DMS153 (cell line): ENCODE data around the gene TSEN34.
"Not testable (repeated sequence)": the region's sequence is repeated elsewhere in the genome, so short reads cannot be mapped to it uniquely, and the experiment has no call there.

Source experiments
- DNase-seq: peaks from one replicate; lab custom pipeline; 2025; lab: John Stamatoyannopoulos, UW

Gene TSEN34

GRCh38 chr19:54188215-54188871 is 2.8 kb upstream of the TSEN34 start:
- no peak for DNase-seq

GRCh38 chr19:54189145-54189734 is 1.9 kb upstream of the TSEN34 start, which contains the start of gene MBOAT7:
Gene MBOAT7, minus strand, starts transcription at chr19:54189580. Its CDS starts 1,072 bp downstream, at chr19:54188508.
- DNase-seq = peak; percentile 67

DNA sequence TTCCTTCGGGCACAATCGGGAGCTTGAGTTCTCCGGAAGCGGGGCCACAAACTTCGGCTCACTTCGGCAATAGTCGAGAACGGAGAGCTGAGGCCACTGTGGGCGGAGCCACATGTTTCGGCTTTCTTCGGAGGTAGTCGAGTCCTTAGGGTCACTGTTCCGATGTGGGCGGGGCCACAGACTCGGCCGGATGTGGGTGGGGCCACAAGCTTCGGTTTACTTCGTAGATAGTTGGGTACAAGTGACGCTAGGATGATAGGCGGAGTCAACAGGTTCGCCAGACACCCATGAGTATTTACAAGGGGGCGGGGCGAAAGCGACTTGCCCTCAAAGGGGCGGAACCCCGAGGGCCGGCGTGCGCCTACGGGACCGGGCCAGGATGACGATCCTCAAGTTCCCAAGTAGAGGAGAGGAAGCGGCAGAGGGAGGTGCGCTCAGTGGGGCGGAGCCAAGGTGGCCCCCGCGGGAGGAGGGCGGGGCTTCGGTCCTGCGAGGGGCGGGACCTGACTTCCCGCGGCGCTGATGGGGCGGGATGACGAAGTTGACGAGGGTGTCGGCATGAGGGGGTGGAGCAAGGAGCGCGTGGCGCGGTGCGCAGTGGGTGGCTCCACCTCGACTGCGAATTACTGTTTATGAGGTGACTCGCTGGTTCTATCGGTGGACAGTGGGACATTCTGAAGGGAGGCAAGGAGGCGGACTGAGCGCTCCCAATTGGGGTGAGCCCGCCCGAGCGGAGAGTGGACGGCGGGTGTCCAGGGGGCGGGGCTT is 1.2 kb upstream of the TSEN34 start:
- peak; percentile 100 for DNase-seq

DNA sequence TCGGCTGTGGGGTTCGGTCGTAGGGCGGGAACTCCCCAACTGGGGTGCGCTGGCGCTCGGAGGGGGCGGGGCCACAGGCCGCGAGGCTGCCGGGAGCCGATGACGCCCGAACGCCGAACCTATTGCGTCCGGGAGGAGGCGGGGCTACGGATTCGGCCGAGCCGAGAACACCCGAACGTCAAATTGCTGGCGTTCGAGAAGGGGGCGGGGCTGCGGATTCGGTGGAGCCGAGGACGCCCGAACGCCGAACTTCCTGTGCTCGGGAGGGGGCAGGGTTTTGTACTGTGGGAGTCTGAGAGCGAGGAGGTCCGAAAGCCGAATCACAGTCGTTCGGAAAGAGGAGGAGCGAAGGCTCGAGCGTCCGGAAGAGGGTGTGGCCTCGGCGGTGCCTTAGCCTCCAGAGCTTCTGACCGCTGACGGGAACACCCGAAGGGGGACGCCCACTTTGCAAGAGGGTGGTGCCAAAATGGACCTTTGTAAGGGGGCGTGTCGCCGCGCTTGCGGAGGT is 551 bp upstream of the TSEN34 start:
- DNase-seq = peak; percentile 98

DNA sequence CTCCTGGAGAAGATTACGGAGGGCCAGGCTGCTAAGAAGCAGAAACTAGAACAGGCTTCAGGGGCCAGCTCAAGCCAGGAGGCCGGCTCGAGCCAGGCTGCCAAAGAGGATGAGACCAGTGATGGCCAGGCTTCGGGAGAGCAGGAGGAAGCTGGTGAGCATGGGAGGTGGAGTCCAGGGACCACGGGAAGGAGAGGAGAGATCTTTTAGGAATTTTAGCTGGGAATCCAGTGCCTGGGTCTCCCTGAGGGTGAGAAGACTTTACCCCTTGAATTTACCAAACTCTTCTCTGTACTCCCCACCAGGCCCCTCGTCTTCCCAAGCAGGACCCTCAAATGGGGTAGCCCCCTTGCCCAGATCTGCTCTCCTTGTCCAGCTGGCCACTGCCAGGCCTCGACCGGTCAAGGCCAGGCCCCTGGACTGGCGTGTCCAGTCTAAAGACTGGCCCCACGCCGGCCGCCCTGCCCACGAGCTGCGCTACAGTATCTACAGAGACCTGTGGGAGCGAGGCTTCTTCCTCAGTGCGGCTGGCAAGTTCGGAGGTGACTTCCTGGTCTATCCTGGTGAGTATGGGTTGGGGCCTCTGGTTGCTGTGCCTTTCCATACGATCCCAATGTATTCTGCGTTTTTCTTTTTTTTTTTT is 824 bp downstream of the TSEN34 start:
- no peak for DNase-seq

DNA sequence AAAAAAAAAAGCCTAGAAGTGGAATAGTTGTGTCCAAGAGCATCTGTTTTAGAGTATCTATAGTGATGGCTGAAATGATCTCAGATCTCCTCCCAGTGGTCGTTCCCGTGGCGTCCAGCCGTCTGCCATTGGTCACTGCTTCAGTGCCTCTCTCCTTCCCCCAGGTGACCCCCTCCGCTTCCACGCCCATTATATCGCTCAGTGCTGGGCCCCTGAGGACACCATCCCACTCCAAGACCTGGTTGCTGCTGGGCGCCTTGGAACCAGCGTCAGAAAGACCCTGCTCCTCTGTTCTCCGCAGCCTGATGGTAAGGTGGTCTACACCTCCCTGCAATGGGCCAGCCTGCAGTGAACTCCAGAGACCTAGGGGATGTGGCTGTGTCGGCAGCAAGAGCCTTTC is 1.9 kb downstream of the TSEN34 start:
- DNase-seq = no peak

GRCh38 chr19:54194463-54194862 is 3.4 kb downstream of the TSEN34 start:
- not testable (repeated sequence) for DNase-seq

GRCh38 chr19:54196536-54196935 is 5.4 kb downstream of the TSEN34 start:
- no peak for DNase-seq

- no peak for DNase-seq
Observed at GRCh38 chr19:54197121-54197520, 6.0 kb downstream of the TSEN34 start.

DNA sequence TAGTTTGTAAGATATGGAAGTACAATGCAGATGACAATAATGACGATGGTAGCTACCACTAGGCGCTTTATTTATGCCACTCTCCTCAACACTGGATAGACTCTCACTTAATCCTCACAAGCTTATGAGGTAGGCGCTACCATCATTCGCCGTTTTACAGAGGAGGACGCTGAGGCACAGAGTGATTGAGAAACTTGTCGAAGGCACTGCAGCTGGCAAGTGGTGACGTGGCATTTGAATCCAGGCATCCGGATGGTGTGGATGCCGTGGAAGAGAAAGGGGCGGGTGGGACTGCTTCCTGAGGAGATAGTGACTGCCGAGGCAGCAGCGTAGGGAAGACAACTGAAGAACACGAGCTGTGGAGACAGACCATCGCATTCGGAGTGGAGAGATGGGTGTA is 8.3 kb downstream of the TSEN34 start:
- DNase-seq = no peak

DNA sequence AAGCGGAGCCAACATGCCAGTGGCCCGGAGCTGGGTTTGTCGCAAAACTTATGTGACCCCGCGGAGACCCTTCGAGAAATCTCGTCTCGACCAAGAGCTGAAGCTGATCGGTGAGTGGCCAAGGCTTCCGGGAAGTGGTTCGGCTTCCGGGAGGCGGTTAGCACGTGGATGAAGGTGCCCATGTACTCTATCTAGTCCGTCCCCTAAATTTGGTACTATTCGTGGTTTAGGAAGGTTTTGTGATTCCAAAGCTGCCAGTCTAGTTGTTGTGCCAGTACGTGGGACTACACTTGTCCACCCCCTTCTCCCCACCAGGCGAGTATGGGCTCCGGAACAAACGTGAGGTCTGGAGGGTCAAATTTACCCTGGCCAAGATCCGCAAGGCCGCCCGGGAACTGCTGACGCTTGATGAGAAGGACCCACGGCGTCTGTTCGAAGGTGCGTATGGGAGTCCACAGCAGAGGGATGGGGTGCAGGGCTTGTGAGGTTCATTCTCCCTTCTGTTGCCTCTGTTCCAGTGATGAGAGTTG is 10.1 kb downstream of the TSEN34 start:
- DNase-seq = no peak

DNA sequence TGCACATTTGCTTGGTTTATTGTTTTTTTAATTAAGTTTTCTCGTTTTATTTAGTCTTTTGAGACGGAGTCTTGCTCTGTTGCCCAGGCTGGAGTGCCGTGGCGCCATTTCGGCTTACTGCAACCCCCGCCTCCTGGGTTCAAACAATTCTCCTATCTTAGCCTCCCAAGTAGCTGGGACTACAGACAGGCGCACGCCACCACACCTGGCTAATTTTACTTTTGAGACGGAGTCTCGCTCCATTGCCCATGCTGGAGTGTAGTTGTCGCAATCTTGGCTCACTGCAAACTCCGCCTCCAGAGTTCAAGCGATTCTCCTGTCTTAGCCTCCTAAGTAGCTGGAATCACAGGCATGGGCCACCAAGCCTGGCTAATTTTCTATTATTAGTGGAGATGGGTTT is 10.9 kb downstream of the TSEN34 start:
- no peak for DNase-seq

DNA sequence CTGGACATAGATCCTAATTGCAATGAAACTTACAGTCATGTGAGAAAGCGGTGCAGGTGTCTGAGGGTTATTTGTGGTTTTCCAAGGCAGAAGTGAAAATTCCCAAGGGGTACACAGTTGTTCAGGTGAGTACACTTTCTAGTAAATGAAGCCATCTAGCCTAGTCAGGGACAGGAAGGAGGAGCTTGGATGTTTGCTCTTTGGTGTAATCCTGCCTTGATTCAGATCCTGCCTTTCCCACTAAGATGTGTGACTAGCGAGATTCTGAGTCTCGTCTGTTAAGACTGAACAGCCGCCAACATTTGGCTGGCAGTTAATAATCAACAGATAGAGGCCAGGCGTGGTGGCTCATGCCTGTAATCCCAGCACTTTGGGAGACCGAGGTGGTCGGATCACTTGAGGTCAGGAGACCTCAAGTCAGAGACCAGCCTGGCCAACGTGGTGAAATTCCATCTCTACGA is 12.1 kb downstream of the TSEN34 start:
- DNase-seq = no peak

DNA sequence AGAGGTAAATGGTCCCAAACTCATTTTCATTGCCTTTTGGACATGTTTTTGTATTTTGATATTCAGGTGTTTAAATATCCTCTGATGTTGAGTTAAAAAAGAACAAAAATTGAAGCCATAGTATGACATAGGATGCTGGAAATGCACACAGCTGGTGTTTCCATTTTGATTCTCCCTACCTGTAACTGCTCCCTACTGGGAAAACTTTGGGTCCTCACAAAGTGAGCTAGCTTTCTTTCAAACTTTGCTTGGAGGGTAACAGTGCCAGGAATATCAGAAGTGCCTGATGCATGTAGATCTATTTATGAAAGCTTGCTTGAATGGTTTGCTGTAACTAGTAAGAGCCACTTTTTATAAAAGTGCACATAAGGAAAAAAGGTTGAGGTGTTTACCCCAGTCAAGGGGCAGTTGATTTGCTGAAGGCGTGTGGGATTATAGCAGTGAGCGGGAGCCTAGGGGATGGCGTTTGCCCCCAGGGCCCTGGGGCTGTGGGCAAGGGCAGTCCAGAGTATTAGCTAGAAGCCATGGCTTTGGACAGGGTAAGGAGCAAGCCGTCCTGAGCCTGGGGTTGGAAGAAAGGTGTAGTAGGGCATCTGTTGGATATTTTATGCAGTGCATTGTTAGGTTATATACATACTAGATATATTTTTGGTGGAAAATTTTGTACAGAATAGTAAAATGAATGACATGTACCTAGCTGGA is 13.8 kb downstream of the TSEN34 start:
- no peak for DNase-seq

GRCh38 chr19:54206030-54206830 is 15.1 kb downstream of the TSEN34 start:
- no peak for DNase-seq

DNA sequence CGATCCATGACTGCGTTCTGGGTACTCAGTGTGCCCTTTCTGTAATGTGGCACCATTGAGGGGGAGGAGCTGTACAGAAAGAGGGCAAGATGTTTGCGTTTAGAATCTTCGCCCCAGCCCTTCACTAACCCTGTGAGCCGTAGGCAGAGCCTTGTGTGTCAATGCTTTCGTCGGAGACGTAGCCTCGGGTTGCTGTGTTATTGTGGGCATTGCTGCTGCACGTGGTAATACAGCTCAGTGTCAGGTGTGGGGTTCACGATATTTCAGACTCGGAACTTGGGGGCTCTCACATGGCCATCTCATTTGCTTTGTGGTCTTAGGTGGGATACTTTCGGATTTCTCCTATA is 15.7 kb downstream of the TSEN34 start:
- DNase-seq = no peak

DNA sequence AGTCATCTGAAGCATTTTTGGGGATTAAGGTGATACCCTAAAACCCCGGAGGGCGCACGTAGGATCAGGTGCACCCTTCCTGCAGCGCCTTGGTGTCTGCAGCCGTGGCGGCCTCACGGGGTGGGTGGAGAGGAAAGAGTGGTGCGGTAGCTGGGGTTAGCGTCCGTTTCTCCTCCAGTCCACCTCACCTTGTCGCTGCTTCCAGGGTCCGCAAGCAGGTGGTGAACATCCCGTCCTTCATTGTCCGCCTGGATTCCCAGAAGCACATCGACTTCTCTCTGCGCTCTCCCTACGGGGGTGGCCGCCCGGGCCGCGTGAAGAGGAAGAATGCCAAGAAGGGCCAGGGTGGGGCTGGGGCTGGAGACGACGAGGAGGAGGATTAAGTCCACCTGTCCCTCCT is 16.1 kb downstream of the TSEN34 start:
- not testable (repeated sequence) for DNase-seq

DNA sequence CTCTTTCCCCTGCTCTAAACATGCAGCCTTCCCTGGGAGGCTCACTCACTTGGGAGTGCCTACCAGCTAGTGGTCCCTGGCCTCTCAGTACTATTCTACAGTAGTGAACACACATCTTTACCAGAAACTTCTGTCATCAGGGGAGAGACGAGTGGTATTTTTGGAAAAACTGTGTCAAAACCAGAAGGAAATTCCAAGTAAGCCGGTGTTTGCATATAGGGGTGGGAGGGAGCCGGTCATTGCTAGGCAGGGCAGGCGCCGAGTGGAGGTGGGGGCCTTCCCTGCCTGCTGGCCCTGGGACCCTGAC is 16.5 kb downstream of the TSEN34 start:
- no peak for DNase-seq

DNA sequence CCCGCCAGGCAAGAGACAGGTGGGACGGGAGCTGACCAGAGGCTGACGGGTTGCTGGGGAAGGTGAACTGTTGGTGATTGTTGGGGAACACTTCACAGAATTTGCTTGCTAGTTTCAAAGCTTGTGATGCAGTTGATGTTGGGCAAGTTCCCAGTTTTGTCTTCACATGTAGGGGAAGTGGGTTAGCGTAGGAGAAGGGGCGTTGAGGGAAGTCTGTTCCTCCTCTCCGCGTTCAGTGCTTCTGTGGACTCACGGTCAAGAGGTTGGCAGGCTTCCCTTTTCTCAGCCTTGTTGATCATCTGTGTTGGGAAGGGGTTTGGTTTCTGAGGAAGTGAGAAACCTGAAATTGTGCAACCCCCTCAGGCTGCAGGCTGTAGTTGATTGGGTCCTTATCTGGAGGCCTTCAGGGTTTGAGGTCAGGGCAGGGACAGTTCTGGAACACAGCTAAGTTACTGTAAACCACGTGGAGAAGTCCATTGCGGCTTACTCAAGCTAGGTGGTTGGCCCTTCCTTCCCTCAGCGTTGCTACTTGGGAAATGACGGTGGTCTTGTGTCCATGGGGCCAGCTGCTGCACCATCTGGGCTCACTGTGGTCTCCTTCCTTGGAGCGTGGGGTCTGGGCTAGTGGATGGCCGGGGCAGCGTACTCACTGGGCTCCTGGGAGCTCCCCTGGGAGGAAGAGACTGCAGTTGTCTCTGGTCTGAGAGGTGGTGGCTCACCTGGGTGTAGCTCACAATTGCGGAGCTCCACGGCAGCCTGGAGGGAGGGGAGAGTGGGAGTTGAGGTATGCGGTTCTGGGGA is 17.1 kb downstream of the TSEN34 start:
- no peak for DNase-seq

- DNase-seq = no peak
Observed at GRCh38 chr19:54208784-54209057, 17.6 kb downstream of the TSEN34 start.
